Motor neuron (in vitro differentiated cells): ENCODE results near the gene KRTAP5-3. TPM values are rescaled to one million over a fixed set of nuclear protein-coding genes. Genes with fewer than 3 reads are reported as not detected.

Experiments used
- ATAC-seq, 8 experiments: fragments of 200-7000 bp; cut with Tn5 transposase; replicated peaks in 6 of 8; 2 replicates each; pipeline ENCODE4 v1.8.0; 2021; ENCODE audit warnings: mild to moderate bottlenecking in 8 of 8, moderate library complexity in 8 of 8
- H3K27ac ChIP-seq, 2 donors: fragments of 250-450 bp; sonication (Bioruptor Pico); 2 replicates each; pipeline ENCODE4 v1.9.0; 2021; ENCODE audit warnings: antibody characterized with exemption in 2 of 2, mild to moderate bottlenecking in 2 of 2, moderate library complexity in 1 of 2
- H3K4me1 ChIP-seq, 2 donors: fragments of 250-450 bp; sonication (Bioruptor Pico); replicated peaks in 1 of 2; 2 replicates each; pipeline ENCODE4 v1.6.1; 2021; ENCODE audit warnings: antibody characterized with exemption in 2 of 2, mild to moderate bottlenecking in 2 of 2, moderate library complexity in 1 of 2
- H3K4me3 ChIP-seq, 5 donors: fragments of 250-450 bp; sonication (Bioruptor Pico); 2 replicates each; pipeline ENCODE4 v1.9.0; 2021; ENCODE audit warnings: antibody characterized with exemption in 5 of 5, mild to moderate bottlenecking in 5 of 5, moderate library complexity in 4 of 5
- WGBS, 10 experiments: fragments of 450-650 bp; shearing (Covaris generic); methylation state at CpG; one replicate each; pipeline ENCODE4 v1.0.0; 2022; 5-methylcytosine and 5-hydroxymethylcytosine counted together
- in situ Hi-C, 9 experiments: fragments of 400-800 bp; cut with MboI; loops; one replicate each; pipeline ENCODE4 v1.15.0; 2021; ENCODE audit warnings: low sequenced_read_pairs in 9 of 9, low pct_unique_long_range_greater_than_20kb in 2 of 9; ENCODE audit not compliant: unreplicated experiment in 9 of 9
- total RNA-seq, 8 experiments: library from RNA; unstranded; fragments of 300-600 nt; gene quantifications; 2 replicates each; pipeline versions ENCODE4 v1.2.3 to v1.2.4, GENCODE V29; 2022

Gene KRTAP5-3
- total RNA-seq, 8 experiments from 2014 or later: 0.29 TPM; not detected in 7

GRCh38 chr11:1563697-1564534 is 44.3 kb downstream of the KRTAP5-3 start:
- Histone ChIP-seq H3K4me3 (no peak overlapping the region), H3K4me1 (peaks cover 47 to 53% of the 10 kb centered on the region in 2 donors), H3K27ac (peak overlapping the region; percentile 41 to 62)
- peak in 2 of 8 experiments; percentile 1 to 3 for ATAC-seq
- in situ Hi-C loops: no loop called here
- WGBS, 10 experiments: 90 to 100% (median 100%) methylated on average over 1 to 11 of the region's 29 CpGs; no CpG with 5 or more reads in 7 of the 10 experiments

DNA sequence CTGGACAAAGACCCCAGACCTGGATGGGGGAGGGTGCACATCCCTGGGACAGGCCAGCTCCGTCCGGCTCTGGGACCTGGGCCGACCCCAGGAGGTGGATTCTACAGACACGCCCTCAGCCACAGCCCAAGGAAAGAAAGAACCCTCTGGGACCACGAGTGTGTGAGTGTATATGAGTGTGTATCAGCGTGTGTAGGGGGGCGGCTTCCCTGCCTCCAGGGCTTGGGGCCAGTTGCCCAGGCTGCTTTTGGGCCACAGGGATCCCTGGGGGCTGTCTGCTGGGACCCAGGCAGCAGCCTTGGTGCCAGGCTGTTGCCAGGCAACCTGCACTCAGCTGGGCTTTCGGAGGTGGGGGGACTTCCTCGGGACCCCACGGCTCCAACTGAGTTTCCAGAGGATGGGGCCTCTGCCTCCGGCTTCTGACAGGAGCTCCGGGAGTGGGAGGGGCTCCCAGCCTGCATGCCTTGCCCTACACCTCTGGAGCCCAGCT is 45.1 kb downstream of the KRTAP5-3 start:
- no peak overlapping the region for H3K4me3 ChIP-seq

GRCh38 chr11:1562469-1563148 is 45.7 kb downstream of the KRTAP5-3 start:
- no peak for ATAC-seq
- H3K4me1 ChIP-seq: peaks cover 34 to 42% of the 10 kb centered on the region in 2 donors
- H3K27ac ChIP-seq: no peak overlapping the region
- H3K4me3 ChIP-seq: no peak overlapping the region
- in situ Hi-C loops: no loop called here
- 48 to 100% (median 90%) methylated on average over 1 to 8 of the region's 14 CpGs; no CpG with 5 or more reads in 6 of the 10 experiments for WGBS, 10 experiments

More for the DNA sequence above, 45.1 kb downstream of the KRTAP5-3 start:
- ATAC-seq: no peak
- in situ Hi-C loops: no loop called here
- Histone ChIP-seq H3K4me1 (peaks cover 40 to 47% of the 10 kb centered on the region in 2 donors), H3K27ac (no peak overlapping the region)
- 50 to 69% methylated on average over 2 of the region's 12 CpGs; no CpG with 5 or more reads in 8 of the 10 experiments for WGBS, 10 experiments

GRCh38 chr11:1561955-1562354 is 46.3 kb downstream of the KRTAP5-3 start:
- in situ Hi-C loops: no loop called here
- ATAC-seq: no peak
- 40% methylated on average over 1 of the region's 5 CpGs; no CpG with 5 or more reads in 9 of the 10 experiments for WGBS, 10 experiments
- H3K27ac ChIP-seq: no peak overlapping the region
- H3K4me1 ChIP-seq: peaks cover 27 to 35% of the 10 kb centered on the region in 2 donors
- no peak overlapping the region for H3K4me3 ChIP-seq

DNA sequence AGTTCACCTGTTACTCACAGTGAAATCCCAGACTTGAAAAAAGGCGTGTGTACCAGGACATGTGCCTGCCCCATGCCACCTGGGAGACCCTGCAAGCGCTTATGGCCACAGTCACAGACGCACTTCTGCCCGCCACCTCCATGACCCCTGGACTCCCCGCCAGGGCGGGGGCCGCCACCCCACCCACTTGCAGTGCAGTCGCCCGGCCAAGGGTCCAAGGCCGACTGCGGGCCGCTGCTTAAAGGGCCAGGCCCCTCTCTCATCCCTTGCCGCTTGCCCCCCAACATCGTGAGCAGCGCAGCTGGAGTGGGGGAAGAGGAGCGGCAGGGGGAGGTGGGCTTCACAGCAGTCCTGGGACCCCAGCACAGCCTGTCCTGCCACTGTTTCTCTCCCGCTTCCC is 47.0 kb downstream of the KRTAP5-3 start:
- peaks cover 22 to 30% of the 10 kb centered on the region in 2 donors for H3K4me1 ChIP-seq
- in situ Hi-C loops: no loop called here
- no peak for ATAC-seq
- no peak overlapping the region for H3K4me3 ChIP-seq
- H3K27ac ChIP-seq: no peak overlapping the region
- 80 to 90% methylated on average over 1 to 2 of the region's 17 CpGs; no CpG with 5 or more reads in 8 of the 10 experiments for WGBS, 10 experiments

DNA sequence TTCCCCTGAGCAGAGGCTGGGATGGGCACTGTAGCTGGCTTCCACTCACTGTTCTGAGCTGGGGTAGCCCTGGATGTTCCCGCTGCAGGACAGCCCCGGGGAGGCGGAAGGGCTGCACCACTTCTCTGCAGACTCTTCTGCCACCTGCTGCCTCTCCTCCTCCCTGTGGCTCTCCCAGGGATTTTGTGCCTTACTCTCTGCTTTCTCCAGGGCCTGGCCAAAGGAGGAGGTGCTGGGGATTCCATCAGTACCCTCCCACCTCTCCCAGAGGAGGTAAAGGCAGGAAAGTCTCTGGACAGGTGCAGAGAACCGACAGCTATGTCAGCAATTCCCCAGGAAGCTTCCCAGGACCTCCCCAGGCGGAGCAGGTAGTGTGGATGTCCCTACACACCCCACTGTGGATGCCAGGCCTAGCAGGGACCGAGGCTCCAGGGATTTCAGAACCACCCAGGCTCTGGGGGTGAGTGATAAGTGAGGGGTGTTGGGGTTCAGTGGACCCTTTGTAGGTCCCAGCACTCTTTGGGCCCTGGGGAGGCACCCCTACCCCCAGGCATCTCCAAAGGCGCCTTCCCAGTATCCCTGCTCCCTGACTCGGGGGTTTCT is 47.5 kb downstream of the KRTAP5-3 start:
- 80 to 89% methylated on average over 3 of the region's 8 CpGs; no CpG with 5 or more reads in 8 of the 10 experiments for WGBS, 10 experiments
- ATAC-seq: no peak
- no peak overlapping the region for H3K27ac ChIP-seq
- in situ Hi-C loops: no loop called here
- peaks cover 24 to 34% of the 10 kb centered on the region in 2 donors for H3K4me1 ChIP-seq
- no peak overlapping the region for H3K4me3 ChIP-seq

- Histone ChIP-seq H3K4me1 (peaks cover 24 to 32% of the 10 kb centered on the region in 2 donors), H3K27ac (no peak overlapping the region), H3K4me3 (no peak overlapping the region)
- no peak for ATAC-seq
- in situ Hi-C loops: no loop called here
- 20 to 100% (median 90%) methylated on average over 1 to 5 of the region's 15 CpGs; no CpG with 5 or more reads in 3 of the 10 experiments for WGBS, 10 experiments
Measured at GRCh38 chr11:1560002-1560648, 48.1 kb downstream of the KRTAP5-3 start.

- 0 to 94% (median 75%) methylated on average over 1 to 9 of the region's 29 CpGs; no CpG with 5 or more reads in 4 of the 10 experiments for WGBS, 10 experiments
- H3K4me3 ChIP-seq: no peak overlapping the region
- H3K4me1 ChIP-seq: peaks cover 16 to 28% of the 10 kb centered on the region in 2 donors
- ATAC-seq: peak in 6 of 8 experiments; percentile 34 to 75 (median 56)
- in situ Hi-C loops: no loop called here
- H3K27ac ChIP-seq: no peak overlapping the region
Measured at GRCh38 chr11:1559111-1559951, 48.9 kb downstream of the KRTAP5-3 start.

DNA sequence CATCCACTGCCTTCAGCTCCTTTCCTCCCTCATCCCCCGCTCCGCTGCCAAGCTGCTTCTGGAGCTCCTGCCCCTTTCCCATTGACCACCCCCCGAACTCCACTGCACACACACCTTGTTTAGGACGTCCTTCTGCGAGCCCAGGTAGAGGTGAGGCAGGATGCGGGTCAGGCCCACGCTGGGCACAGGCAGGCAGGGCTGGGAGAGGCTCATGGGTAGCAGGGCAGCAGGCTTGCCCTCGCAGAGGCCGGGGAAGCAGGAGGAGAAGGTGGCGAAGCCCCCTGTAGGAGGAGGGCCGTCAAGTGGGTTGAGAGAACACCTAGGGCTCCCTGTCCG is 49.5 kb downstream of the KRTAP5-3 start:
- peaks cover 10 to 28% of the 10 kb centered on the region in 2 donors for H3K4me1 ChIP-seq
- in situ Hi-C loops: no loop called here
- 70% methylated on average over 2 of the region's 12 CpGs; no CpG with 5 or more reads in 9 of the 10 experiments for WGBS, 10 experiments
- ATAC-seq: no peak
- H3K4me3 ChIP-seq: no peak overlapping the region
- no peak overlapping the region for H3K27ac ChIP-seq

DNA sequence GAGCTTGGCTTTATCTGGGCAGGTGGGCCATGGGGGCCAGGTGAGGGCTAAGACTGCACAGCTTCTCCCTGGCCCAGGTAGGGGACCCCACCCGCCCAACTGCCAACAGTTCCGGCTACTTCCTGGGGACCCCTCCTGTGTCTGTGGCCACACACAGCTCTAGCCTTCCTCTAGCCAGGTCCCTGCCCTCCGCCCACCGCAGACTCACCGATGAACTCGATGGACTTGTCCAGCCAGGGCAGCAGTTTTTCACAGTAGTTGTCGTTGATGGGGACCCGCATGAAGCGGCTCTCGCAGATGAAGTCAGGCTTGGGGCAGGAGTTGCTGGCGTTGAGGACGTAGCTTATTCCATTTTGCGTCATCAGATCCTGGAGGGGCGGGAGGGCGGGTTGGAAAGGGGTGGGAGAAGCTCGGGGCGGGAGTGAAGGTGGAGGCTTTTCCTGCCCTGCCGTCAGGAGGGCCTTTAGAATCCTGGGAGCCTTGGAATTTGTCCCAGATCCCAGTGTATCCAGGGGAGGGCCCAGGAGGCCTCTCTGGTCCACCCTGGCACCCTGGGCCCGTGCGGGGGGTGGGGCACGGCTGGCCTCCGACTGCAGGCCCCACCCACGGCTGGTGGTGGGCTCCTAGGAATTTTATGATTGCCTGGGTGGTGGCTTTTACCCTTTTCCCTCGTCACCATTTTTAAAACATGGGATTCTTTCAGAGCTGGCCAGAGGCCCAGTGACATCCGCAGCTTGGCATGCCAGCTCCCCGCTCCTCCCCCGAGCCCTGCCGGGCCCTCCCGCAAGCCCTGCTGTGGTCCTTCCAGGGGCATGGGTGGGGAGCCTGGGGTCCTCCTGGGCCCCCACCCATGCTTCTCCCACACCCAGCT is 50.1 kb downstream of the KRTAP5-3 start:
- Histone ChIP-seq H3K27ac (no peak overlapping the region), H3K4me1 (peaks cover 8 to 25% of the 10 kb centered on the region in 2 donors), H3K4me3 (no peak overlapping the region)
- in situ Hi-C loops: no loop called here
- WGBS, 10 experiments: 0% methylated on average over 1 of the region's 29 CpGs; no CpG with 5 or more reads in 9 of the 10 experiments
- ATAC-seq: peak; percentile 6 to 40 (median 19)
